Karpas-422 (cell line): ENCODE data around the gene MYH9. TPM values are rescaled to one million over a fixed set of nuclear protein-coding genes. Genes with fewer than 3 reads are reported as not detected.
"Not testable (repeated sequence)": the region's sequence is repeated elsewhere in the genome, so short reads cannot be mapped to it uniquely, and the experiment has no call there.

Experiments used
- DNase-seq: peaks from one replicate; pipeline ENCODE4 v3.0.0-alpha.2; 2015
- H2AFZ ChIP-seq: fragments of 200-600 bp; sonication (generic); 2 replicates; pipeline ENCODE4 v1.6.1; 2014; ENCODE audit warnings: antibody characterized with exemption, low read length, mixed read lengths
- H3K27ac ChIP-seq: fragments of 200-600 bp; sonication (generic); 2 replicates; pipeline ENCODE4 v1.5.1; 2014; ENCODE audit warnings: mild to moderate bottlenecking, low read length, moderate library complexity
- H3K27me3 ChIP-seq: fragments of 200-600 bp; sonication (generic); 2 replicates; pipeline ENCODE4 v1.6.1; 2014; ENCODE audit warnings: low read length, mixed read lengths
- H3K36me3 ChIP-seq: fragments of 200-600 bp; sonication (generic); 2 replicates; pipeline ENCODE4 v1.6.1; 2014; ENCODE audit warnings: low read length, mixed read lengths; ENCODE audit not compliant: insufficient read depth
- H3K4me1 ChIP-seq: fragments of 200-600 bp; sonication (generic); 2 replicates; pipeline ENCODE4 v1.6.1; 2014; ENCODE audit warnings: mild to moderate bottlenecking, low read length, mixed read lengths
- H3K4me2 ChIP-seq: fragments of 200-600 bp; sonication (generic); 2 replicates; pipeline ENCODE4 v1.6.1; 2014; ENCODE audit warnings: low read length, low read depth, mild to moderate bottlenecking; ENCODE audit not compliant: poor library complexity, severe bottlenecking
- H3K4me3 ChIP-seq: fragments of 200-600 bp; sonication (generic); 2 replicates; pipeline ENCODE4 v1.5.1; 2014; ENCODE audit warnings: mild to moderate bottlenecking, antibody characterized with exemption, low read length, mixed read lengths
- H3K79me2 ChIP-seq: fragments of 200-600 bp; sonication (generic); 2 replicates; pipeline ENCODE4 v1.6.1; 2014; ENCODE audit warnings: mild to moderate bottlenecking, low read length, mixed read lengths
- H3K9ac ChIP-seq: fragments of 200-600 bp; sonication (generic); 2 replicates; pipeline ENCODE4 v1.6.0; 2014; ENCODE audit warnings: low read length
- H3K9me2 ChIP-seq: fragments of 200-600 bp; sonication (generic), shearing (Covaris generic); replicated peaks from 2 replicates; pipeline ENCODE4 v1.6.0; 2014; ENCODE audit warnings: mild to moderate bottlenecking, low read length, moderate library complexity; ENCODE audit not compliant: insufficient read depth
- H3K9me3 ChIP-seq: fragments of 300-700, 200-600 bp; sonication (generic); 2 replicates; pipeline ENCODE4 v1.6.1; 2014; ENCODE audit warnings: low read length, mixed read lengths
- H4K20me1 ChIP-seq: fragments of 200-600 bp; sonication (generic); 2 replicates; pipeline ENCODE4 v1.6.1; 2014; ENCODE audit warnings: mild to moderate bottlenecking, antibody characterized with exemption, low read length, low read depth; ENCODE audit not compliant: insufficient read depth
- total RNA-seq: library from RNA; depleted of rRNA; stranded (reverse); fragments of >200 nt; shearing (Covaris generic); gene quantifications from 2 replicates; pipeline ENCODE4 v1.2.3, GENCODE V29; 2014; ENCODE audit warnings: low replicate concordance

MYH9 gene
- total RNA-seq, 1 experiment from 2014 or later: 57.5 TPM

DNA sequence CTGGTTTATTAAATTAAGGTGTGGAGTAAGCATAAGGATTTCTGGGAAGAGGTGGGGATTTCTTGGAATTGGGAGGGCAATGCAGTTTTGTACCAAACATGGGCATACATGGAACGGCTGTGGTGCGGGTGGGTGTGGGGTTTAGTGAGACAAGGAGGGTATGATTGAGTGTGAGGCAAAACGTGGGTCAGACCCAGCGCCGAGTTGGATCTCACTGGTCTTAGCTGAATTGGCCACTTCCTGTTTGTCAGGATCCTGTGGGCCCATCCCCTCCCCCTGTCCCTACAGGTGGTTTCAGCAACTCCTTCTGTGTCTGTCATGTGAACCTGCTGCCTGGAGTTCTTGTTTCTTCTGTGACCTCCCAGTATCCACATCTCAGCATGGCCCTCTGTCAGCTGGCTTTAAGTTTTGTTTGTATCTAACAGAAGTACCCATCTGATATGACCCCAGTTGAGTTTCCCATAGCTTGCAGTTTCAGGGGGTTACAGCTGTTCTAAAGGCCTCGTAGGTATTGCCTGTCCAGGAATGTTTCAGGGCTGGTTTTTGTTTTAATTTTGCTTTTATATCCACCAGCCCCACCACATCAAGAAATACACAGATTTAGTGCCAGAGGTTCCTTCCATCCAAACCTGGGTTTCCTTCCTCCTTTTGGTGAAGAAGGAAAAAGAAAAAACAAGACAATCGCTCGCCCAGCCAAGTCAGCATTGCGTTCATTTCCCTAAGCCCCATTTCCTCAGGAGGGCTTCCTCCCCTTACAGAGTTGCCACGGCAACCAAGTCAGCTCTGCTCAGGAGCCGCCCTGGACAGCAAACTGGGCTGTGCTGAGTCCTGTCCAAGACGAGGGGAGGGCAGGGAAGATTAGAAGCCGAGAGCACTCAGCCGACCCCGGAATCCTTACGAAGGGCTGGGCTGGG, 128.8 kb downstream of the MYH9 start:
- no peak overlapping the region for H2AFZ ChIP-seq
- no peak overlapping the region for H3K9ac ChIP-seq
- no peaks in the 10 kb centered on the region for H3K36me3 ChIP-seq
- H3K9me2 ChIP-seq: no peaks in the 10 kb centered on the region
- H3K9me3 ChIP-seq: no peaks in the 10 kb centered on the region
- no peak for DNase-seq
- H4K20me1 ChIP-seq: no peaks in the 10 kb centered on the region
- H3K27ac ChIP-seq: no peak overlapping the region
- H3K4me3 ChIP-seq: no peak overlapping the region
- H3K79me2 ChIP-seq: no peaks in the 10 kb centered on the region
- H3K4me2 ChIP-seq: no peak overlapping the region
- no peaks in the 10 kb centered on the region for H3K27me3 ChIP-seq
- no peaks in the 10 kb centered on the region; the same call in 1 of the 2 replicates for H3K4me1 ChIP-seq

DNA sequence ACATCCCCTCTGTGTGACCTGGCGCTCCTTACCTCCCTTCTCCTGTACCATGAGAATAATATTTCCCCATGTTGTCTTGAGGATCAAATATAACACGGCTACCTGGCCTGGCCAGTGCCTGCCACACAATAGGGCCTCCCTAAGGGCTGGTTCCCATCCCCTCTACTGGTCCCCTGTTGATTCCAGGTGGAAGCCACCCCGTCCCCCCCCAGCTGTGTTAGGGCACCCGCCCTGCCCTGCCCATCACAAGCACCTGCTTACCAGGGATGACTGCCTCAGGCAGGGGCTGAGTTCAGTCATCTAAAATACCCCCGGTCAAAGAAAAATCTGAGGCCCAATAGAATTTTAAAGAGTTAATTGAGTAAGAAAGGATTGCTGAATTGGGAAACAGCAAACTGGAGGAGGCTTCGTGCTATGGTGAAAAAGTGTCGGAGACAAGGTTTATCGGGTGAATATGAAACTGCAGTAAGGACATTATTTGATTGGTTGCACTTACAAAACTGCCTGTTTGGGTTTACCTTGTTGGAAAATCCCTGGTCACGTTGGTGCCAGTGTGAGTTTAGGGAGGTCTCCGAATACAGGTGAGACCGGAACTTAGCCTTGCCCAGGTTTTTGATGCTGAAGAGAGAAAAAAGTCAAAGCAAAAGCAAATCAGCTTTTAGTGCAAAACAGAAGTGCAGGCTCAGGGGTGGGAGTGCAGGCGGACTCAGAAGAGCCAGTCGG, 129.7 kb downstream of the MYH9 start:
- H3K4me2 ChIP-seq: no peak overlapping the region
- H4K20me1 ChIP-seq: no peaks in the 10 kb centered on the region
- no peaks in the 10 kb centered on the region for H3K79me2 ChIP-seq
- H3K36me3 ChIP-seq: no peaks in the 10 kb centered on the region
- no peaks in the 10 kb centered on the region for H3K9me3 ChIP-seq
- H3K27ac ChIP-seq: no peak overlapping the region
- H2AFZ ChIP-seq: no peak overlapping the region
- no peak for DNase-seq
- peaks cover under 1% of the 10 kb centered on the region for H3K4me1 ChIP-seq
- no peak overlapping the region for H3K9ac ChIP-seq
- no peak overlapping the region for H3K4me3 ChIP-seq
- H3K27me3 ChIP-seq: no peaks in the 10 kb centered on the region
- no peaks in the 10 kb centered on the region for H3K9me2 ChIP-seq

DNA sequence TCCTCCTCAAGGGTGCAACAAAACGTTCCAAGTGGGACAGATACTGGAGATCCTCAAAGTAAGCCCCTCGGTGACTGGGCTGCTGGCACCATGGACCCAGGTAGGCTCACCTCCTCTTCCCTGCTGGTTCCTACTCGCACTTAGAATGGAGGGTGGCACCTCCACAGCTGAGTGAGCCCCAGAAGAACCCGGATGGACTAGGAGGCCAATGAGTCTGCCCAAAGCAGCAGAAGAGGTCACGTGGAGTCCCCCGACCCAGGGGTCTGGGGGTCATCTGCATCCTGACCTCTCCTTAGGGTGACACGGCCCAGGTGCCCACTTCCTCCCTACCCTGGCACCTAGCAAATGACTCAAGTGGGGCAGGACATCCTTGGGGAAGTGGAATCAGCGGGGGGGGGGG, 130.5 kb downstream of the MYH9 start:
- Histone ChIP-seq H3K9me3 (no peaks in the 10 kb centered on the region), H3K79me2 (no peaks in the 10 kb centered on the region), H3K4me2 (no peak overlapping the region), H3K4me3 (no peak overlapping the region), H3K4me1 (peaks cover 5% of the 10 kb centered on the region), H3K36me3 (no peaks in the 10 kb centered on the region), H2AFZ (no peak overlapping the region), H3K9ac (no peak overlapping the region), H3K9me2 (no peaks in the 10 kb centered on the region), H4K20me1 (no peaks in the 10 kb centered on the region), H3K27me3 (no peaks in the 10 kb centered on the region), H3K27ac (no peak overlapping the region)
- DNase-seq: no peak

DNA sequence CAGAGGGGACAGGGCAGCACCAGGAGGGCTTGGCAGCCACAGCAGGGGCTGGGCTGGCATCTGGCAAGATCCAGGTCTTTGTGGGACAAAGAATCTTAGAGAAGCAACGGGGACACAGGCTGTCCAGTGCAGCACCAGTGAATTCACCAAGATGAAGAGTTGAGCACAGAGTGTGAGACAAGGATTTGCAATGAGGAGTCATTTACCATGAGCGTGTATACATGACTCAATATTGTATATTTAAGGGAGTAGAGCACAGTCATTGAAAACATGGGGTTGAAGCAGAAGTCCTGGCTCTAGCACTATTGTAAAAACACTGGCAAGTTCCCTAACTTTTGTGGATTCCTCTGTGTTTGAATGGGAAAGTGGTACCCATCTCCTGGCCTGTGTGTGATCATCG, 131.3 kb downstream of the MYH9 start:
- Histone ChIP-seq H3K79me2 (no peaks in the 10 kb centered on the region), H3K9me3 (no peaks in the 10 kb centered on the region), H3K27ac (no peak overlapping the region), H2AFZ (no peak overlapping the region), H4K20me1 (no peaks in the 10 kb centered on the region), H3K4me3 (no peak overlapping the region), H3K27me3 (no peaks in the 10 kb centered on the region), H3K36me3 (no peaks in the 10 kb centered on the region), H3K9ac (no peak overlapping the region), H3K4me1 (peaks cover 5% of the 10 kb centered on the region), H3K9me2 (no peaks in the 10 kb centered on the region), H3K4me2 (no peak overlapping the region)
- no peak for DNase-seq

DNA sequence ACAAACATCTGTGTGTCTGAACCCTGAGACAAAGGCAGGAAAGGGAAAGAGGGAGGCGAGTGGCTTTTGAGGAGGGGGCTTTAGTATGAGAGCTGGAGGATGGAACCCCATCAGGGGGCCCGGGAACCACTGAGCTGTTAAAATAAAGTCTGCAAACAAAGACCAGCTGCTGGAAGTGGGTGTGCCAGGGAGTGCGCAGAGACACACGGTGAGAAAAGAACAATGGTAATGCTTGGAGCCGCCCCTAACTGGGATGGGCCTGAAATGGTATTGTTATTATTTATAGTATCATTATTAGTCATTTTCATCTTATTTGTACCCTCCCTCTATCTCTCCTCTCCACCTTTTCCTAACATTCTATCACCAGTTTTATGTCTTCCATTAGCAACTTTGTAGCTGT, 132.2 kb downstream of the MYH9 start:
- not testable (repeated sequence) for H3K4me1 ChIP-seq

DNA sequence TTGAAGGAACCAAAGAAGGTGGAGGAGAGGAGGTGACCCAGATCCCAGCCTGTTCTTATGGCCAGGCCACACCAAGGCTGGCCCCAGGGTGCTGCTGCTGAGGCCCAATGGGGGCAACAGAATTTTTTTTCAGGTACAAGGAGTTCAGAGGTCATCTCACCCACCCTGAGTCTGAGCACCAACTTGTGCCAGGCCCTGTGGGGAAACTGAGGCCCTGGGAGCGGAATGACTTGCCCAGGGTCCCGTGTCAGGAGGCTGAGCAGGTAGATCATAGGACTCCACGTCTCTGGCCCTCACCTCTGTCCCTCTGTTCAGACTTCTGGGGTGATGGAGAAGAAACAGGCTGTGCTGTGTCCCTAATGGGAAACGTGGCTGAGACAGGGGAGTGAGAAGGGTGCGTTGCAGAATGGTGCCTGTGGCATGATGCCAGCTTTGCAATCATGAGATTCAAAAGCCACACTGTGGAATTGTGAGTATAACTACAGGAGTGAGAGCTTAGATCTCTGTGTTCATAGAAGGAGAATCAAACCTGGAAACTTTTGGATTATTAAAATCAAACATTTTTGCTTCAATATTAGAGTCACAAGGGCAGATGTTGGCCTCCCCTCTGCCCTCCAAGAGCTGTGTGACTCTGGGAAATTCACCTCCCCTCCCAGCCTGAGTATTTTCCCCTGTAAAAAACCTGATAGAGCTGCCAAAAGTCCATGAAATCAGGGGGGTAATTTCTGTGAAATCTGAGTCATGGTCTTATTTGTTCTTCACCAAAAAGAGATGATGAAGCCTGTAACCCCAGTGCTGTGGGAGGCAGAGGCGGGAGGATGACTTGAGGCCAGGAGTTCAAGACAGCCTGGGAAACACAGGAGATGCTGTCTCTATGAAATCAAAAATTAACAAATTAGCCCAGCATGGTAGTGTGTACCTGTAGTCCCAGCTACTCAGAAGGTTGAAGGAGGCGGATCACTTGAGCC, 134.0 kb downstream of the MYH9 start:
- no peak overlapping the region for H3K4me3 ChIP-seq
- no peaks in the 10 kb centered on the region for H3K9me2 ChIP-seq
- H3K9ac ChIP-seq: no peak overlapping the region
- H3K4me2 ChIP-seq: peak overlapping the region; percentile 32
- H2AFZ ChIP-seq: no peak overlapping the region
- no peaks in the 10 kb centered on the region for H3K27me3 ChIP-seq
- peaks cover 5% of the 10 kb centered on the region for H3K4me1 ChIP-seq
- no peaks in the 10 kb centered on the region for H4K20me1 ChIP-seq
- no peaks in the 10 kb centered on the region for H3K9me3 ChIP-seq
- no peaks in the 10 kb centered on the region for H3K36me3 ChIP-seq
- no peaks in the 10 kb centered on the region for H3K79me2 ChIP-seq
- no peak overlapping the region for H3K27ac ChIP-seq
- DNase-seq: no peak

More for the DNA sequence above, 132.2 kb downstream of the MYH9 start:
- H3K79me2 ChIP-seq, H3K36me3 ChIP-seq, DNase-seq, H3K27ac ChIP-seq, H4K20me1 ChIP-seq, H3K27me3 ChIP-seq, H2AFZ ChIP-seq, H3K4me2 ChIP-seq, H3K9ac ChIP-seq, H3K4me3 ChIP-seq, H3K9me3 ChIP-seq, H3K9me2 ChIP-seq: not testable (repeated sequence)

DNA sequence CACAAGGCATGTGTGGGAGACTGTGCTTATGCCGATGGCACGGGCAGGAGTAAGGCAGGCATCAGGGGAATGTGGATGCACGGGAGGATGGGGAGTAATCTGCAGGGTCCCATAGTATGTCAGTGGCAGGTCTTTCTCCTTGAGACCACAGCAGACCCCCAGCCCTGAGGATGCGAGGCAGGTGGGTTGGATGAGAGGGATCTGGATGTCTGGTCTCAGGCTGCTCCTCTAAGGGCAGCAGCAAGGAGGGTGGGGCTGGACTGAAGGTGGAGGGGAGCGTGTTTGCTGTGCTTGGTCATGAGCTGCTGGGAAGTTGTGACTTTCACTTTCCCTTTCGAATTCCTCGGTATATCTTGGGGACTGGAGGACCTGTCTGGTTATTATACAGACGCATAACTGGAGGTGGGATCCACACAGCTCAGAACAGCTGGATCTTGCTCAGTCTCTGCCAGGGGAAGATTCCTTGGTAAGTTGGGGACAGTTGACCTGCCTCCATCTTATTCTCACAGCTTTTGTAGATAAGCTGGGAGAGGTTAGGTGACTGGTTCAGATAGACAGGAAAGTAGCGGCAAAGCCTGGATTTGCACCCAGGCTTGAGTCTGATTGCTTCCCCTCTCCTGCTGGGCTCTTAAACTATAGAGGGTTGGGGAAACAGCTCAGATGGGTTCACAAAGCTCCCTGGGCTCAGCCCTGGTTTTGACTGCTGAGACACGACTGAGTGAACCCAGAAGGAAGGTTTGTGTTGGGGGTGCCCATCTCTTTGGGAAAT, 134.8 kb downstream of the MYH9 start, which contains the start of gene APOL1:
Gene APOL1 (plus strand): TSS at position 380 of the 769 bp plus-strand sequence. CDS start 1,823 bp downstream, outside the sequence.
- Histone ChIP-seq H2AFZ (no peak within 1 kb of the TSS), H3K4me3 (peak within 1 kb of the TSS; percentile 30; the same call in 1 of the 2 replicates), H3K27me3 (no peaks in the 10 kb centered on the region), H4K20me1 (no peaks in the 10 kb centered on the region), H3K9me2 (no peaks in the 10 kb centered on the region), H3K4me1 (peaks cover 5% of the 10 kb centered on the region), H3K9ac (no peak within 1 kb of the TSS), H3K79me2 (no peaks in the 10 kb centered on the region), H3K27ac (no peak within 1 kb of the TSS), H3K36me3 (no peaks in the 10 kb centered on the region), H3K4me2 (peak within 1 kb of the TSS; percentile 32), H3K9me3 (no peaks in the 10 kb centered on the region)
- DNase-seq: no peak
